ENCODE data around the gene CGAS. TPM values are rescaled to one million over a fixed set of nuclear protein-coding genes. Genes with fewer than 3 reads are reported as not detected.

Gene CGAS
- total and polyA plus RNA-seq, 7 donors, result 1.2 to 5.8 (median 5.0) TPM

GRCh38 chr6:73481969-73482368 is 29.9 kb upstream of the CGAS start:
- no peaks in the 10 kb centered on the region for H3K27me3 ChIP-seq
- H3K36me3 ChIP-seq, result peaks cover 35 to 100% (median 60%) of the 10 kb centered on the region in 4 donors
- DNase-seq, result no peak
- H3K4me3 ChIP-seq, result no peak overlapping the region
- no peak overlapping the region for H3K27ac ChIP-seq
- intact Hi-C loops (cut with DNase I), result no loop called here
- H3K9me3 ChIP-seq, result no peaks in the 10 kb centered on the region
- no peaks in the 10 kb centered on the region for H3K4me1 ChIP-seq
- TF ChIP-seq POLR2AphosphoS5 (IDR thresholded peaks at IDR 0.05) (no peak), CTCF (IDR thresholded peaks at IDR 0.05) (no peak), POLR2A (IDR thresholded peaks at IDR 0.05) (no peak), EP300 (IDR thresholded peaks at IDR 0.05) (no peak)
- WGBS, 2 donors, result 94 to 96% methylated on average over 12 of the region's 12 CpGs

GRCh38 chr6:73477407-73477806 is 25.3 kb upstream of the CGAS start:
- Histone ChIP-seq H3K4me3 (no peak overlapping the region), H3K27ac (no peak overlapping the region), H3K27me3 (no peaks in the 10 kb centered on the region), H3K4me1 (no peaks in the 10 kb centered on the region), H3K9me3 (no peaks in the 10 kb centered on the region), H3K36me3 (peaks cover 28 to 100% (median 50%) of the 10 kb centered on the region in 4 donors)
- TF ChIP-seq CTCF (IDR thresholded peaks at IDR 0.05) (no peak), POLR2A (IDR thresholded peaks at IDR 0.05) (no peak), EP300 (IDR thresholded peaks at IDR 0.05) (no peak), POLR2AphosphoS5 (IDR thresholded peaks at IDR 0.05) (no peak)
- intact Hi-C loops (cut with DNase I), result no loop called here
- 94 to 97% methylated on average over 4 of the region's 4 CpGs for WGBS, 2 donors
- no peak for DNase-seq

GRCh38 chr6:73476723-73477122 is 24.6 kb upstream of the CGAS start:
- no peaks in the 10 kb centered on the region for H3K4me1 ChIP-seq
- H3K9me3 ChIP-seq, result no peaks in the 10 kb centered on the region
- intact Hi-C loops (cut with DNase I), result no loop called here
- H3K27me3 ChIP-seq, result no peaks in the 10 kb centered on the region
- no peak overlapping the region for H3K27ac ChIP-seq
- 94 to 96% methylated on average over 10 of the region's 10 CpGs for WGBS, 2 donors
- peaks cover 25 to 100% (median 43%) of the 10 kb centered on the region in 4 donors for H3K36me3 ChIP-seq
- DNase-seq, result no peak
- TF ChIP-seq POLR2A (IDR thresholded peaks at IDR 0.05) (no peak), CTCF (IDR thresholded peaks at IDR 0.05) (no peak), POLR2AphosphoS5 (IDR thresholded peaks at IDR 0.05) (no peak), EP300 (IDR thresholded peaks at IDR 0.05) (no peak)
- no peak overlapping the region for H3K4me3 ChIP-seq

GRCh38 chr6:73471686-73472290 is 19.7 kb upstream of the CGAS start:
- intact Hi-C loops (cut with DNase I), result no loop called here
- H3K36me3 ChIP-seq, result peaks cover 20 to 100% (median 46%) of the 10 kb centered on the region in 4 donors
- H3K4me1 ChIP-seq, result no peaks in the 10 kb centered on the region
- H3K9me3 ChIP-seq, result no peaks in the 10 kb centered on the region
- no peak overlapping the region for H3K27ac ChIP-seq
- no peaks in the 10 kb centered on the region for H3K27me3 ChIP-seq
- no peak for DNase-seq
- no peak overlapping the region for H3K4me3 ChIP-seq
- TF ChIP-seq POLR2AphosphoS5 (IDR thresholded peaks at IDR 0.05), result no peak
- TF ChIP-seq CTCF (IDR thresholded peaks at IDR 0.05), result no peak
- no peak for TF ChIP-seq EP300 (IDR thresholded peaks at IDR 0.05)
- TF ChIP-seq POLR2A (IDR thresholded peaks at IDR 0.05), result no peak
- 68 to 74% methylated on average over 2 of the region's 2 CpGs for WGBS, 2 donors

Measured in sigmoid colon (tissue), 7 donors.